H1 (cell line): ENCODE data around the gene CASP1. TPM values are rescaled to one million over a fixed set of nuclear protein-coding genes. Genes with fewer than 3 reads are reported as not detected.

Source experiments
- CTCF ChIA-PET: fragments of 300-600 bp; sonication (Branson Sonifier 250); formaldehyde crosslinking; loops from one replicate; lab custom pipeline; 2021; ENCODE audit not compliant: partially characterized antibody; lab: Charles Lee
- POLR2A ChIA-PET: fragments of 300-600 bp; sonication (Branson Sonifier 250); formaldehyde crosslinking; loops from one replicate; lab custom pipeline; 2021; ENCODE audit warnings: inconsistent platforms; ENCODE audit not compliant: partially characterized antibody; lab: Charles Lee
- DNase-seq, 2 experiments: peaks; one replicate each; pipeline versions ENCODE4 v3.0.0 to v3.0.0-alpha.2; 2010 to 2022; ENCODE audit warnings: low spot score in 2 of 2, low read depth in 1 of 2, mixed read lengths in 1 of 2
- FAIRE-seq: peaks from 2 replicates; lab custom pipeline; 2011; peaks lifted over from hg19 to GRCh38; lab: Jason Lieb, UNC
- H2AFZ ChIP-seq: 2 replicates; pipeline ENCODE4 v1.8.1; 2012; ENCODE audit warnings: low read length, inconsistent platforms
- H2AK5ac ChIP-seq: 2 replicates; pipeline ENCODE4 v1.6.1; 2013; ENCODE audit warnings: low read depth, low read length
- H2BK120ac ChIP-seq: replicated peaks from 2 replicates; pipeline ENCODE3; 2013; ENCODE audit warnings: low read depth, low read length, inconsistent platforms
- H2BK12ac ChIP-seq: 2 replicates; pipeline ENCODE4 v1.6.1; 2013; ENCODE audit warnings: low read depth, low read length
- H2BK15ac ChIP-seq: 2 replicates; pipeline ENCODE4 v1.6.1; 2013; ENCODE audit warnings: low read length
- H2BK20ac ChIP-seq: 2 replicates; pipeline ENCODE4 v1.6.1; 2013; ENCODE audit warnings: low read length
- H2BK5ac ChIP-seq: 2 replicates; pipeline ENCODE4 v1.6.1; 2013; ENCODE audit warnings: low read depth, low read length
- H3K14ac ChIP-seq: 2 replicates; pipeline ENCODE4 v1.6.1; 2013; ENCODE audit warnings: inconsistent platforms; ENCODE audit not compliant: insufficient read length
- H3K18ac ChIP-seq: 2 replicates; pipeline ENCODE4 v1.6.1; 2013; ENCODE audit warnings: low read length; ENCODE audit errors: extremely low read depth
- H3K23ac ChIP-seq: 2 replicates; pipeline ENCODE4 v1.6.1; 2013; ENCODE audit warnings: inconsistent platforms; ENCODE audit not compliant: insufficient read length
- H3K23me2 ChIP-seq: 2 replicates; pipeline ENCODE4 v1.6.1; 2013; ENCODE audit warnings: low read depth, low read length
- H3K27ac ChIP-seq: 2 replicates; pipeline ENCODE4 v1.6.1; 2011; ENCODE audit warnings: low read depth, low read length, inconsistent platforms
- H3K27me3 ChIP-seq, 4 experiments: replicated peaks in 1 of 4; 1 replicate in 1 of 4; 2 replicates in 3 of 4; pipeline versions ENCODE4 v1.6.1 to v1.8.1; 2011 to 2013; ENCODE audit warnings: low read length in 3 of 4, mild to moderate bottlenecking in 3 of 4, inconsistent platforms in 2 of 4, mixed read lengths in 2 of 4, moderate library complexity in 1 of 4; ENCODE audit not compliant: control insufficient read depth in 3 of 4, insufficient read depth in 3 of 4; ENCODE audit errors: extremely low read depth in 1 of 4
- H3K36me3 ChIP-seq, 4 experiments: 2 replicates each; pipeline versions ENCODE4 v1.6.1 to v1.8.1; 2011 to 2013; ENCODE audit warnings: mild to moderate bottlenecking in 4 of 4, low read length in 3 of 4, moderate library complexity in 2 of 4, control low read depth in 1 of 4, inconsistent platforms in 1 of 4; ENCODE audit not compliant: insufficient read depth in 4 of 4, control insufficient read depth in 2 of 4
- H3K4ac ChIP-seq: replicated peaks from 2 replicates; pipeline ENCODE3; 2013; ENCODE audit warnings: low read length, low read depth, mixed read lengths, inconsistent platforms; ENCODE audit not compliant: insufficient read length
- H3K4me1 ChIP-seq, 4 experiments: replicated peaks in 1 of 4; 1 replicate in 1 of 4; 2 replicates in 3 of 4; pipeline versions ENCODE4 v1.6.1 to v1.8.1; 2011 to 2013; ENCODE audit warnings: low read length in 3 of 4, inconsistent platforms in 2 of 4, mixed read lengths in 1 of 4; ENCODE audit not compliant: insufficient read depth in 4 of 4, control insufficient read depth in 3 of 4
- H3K4me2 ChIP-seq, 2 experiments: 2 replicates each; pipeline versions ENCODE4 v1.6.1 to v1.8.1; 2011 to 2013; ENCODE audit warnings: low read depth in 2 of 2, low read length in 2 of 2, control low read depth in 1 of 2, inconsistent platforms in 1 of 2, mild to moderate bottlenecking in 1 of 2; ENCODE audit not compliant: insufficient read depth in 1 of 2
- H3K4me3 ChIP-seq, 4 experiments: fragments of 200-600, 300-600 bp in 1 of 4; sonication (generic), shearing (Covaris generic), sonication (Bioruptor Twin) in 1 of 4; 2 replicates each; pipeline versions ENCODE4 v1.5.1 to v1.8.1; 2011 to 2016; ENCODE audit warnings: low read length in 4 of 4, low read depth in 3 of 4, control low read depth in 2 of 4, inconsistent platforms in 2 of 4, mild to moderate bottlenecking in 2 of 4, mixed read lengths in 1 of 4, moderate library complexity in 1 of 4; ENCODE audit not compliant: insufficient read depth in 2 of 4; ENCODE audit errors: extremely low read depth in 1 of 4
- H3K56ac ChIP-seq: replicated peaks from 2 replicates; pipeline ENCODE3; 2013; ENCODE audit warnings: low read depth, mild to moderate bottlenecking, mixed read lengths, low read length, inconsistent platforms; ENCODE audit not compliant: insufficient read length
- H3K79me1 ChIP-seq: 2 replicates; pipeline ENCODE4 v1.6.1; 2013; ENCODE audit warnings: low read depth, low read length, control low read depth
- H3K79me2 ChIP-seq, 2 experiments: 2 replicates each; pipeline versions ENCODE4 v1.6.1 to v1.8.1; 2012 to 2013; ENCODE audit warnings: low read length in 2 of 2, mild to moderate bottlenecking in 2 of 2, inconsistent platforms in 1 of 2; ENCODE audit not compliant: insufficient read depth in 2 of 2, control insufficient read depth in 1 of 2
- H3K9ac ChIP-seq, 4 experiments: replicated peaks in 1 of 4; 1 replicate in 1 of 4; 2 replicates in 3 of 4; pipeline versions ENCODE4 v1.6.1 to v1.8.1; 2011 to 2013; ENCODE audit warnings: low read depth in 3 of 4, low read length in 3 of 4, control low read depth in 2 of 4, mild to moderate bottlenecking in 2 of 4, moderate library complexity in 2 of 4, inconsistent platforms in 1 of 4; ENCODE audit errors: extremely low read depth in 1 of 4
- H3K9me3 ChIP-seq, 2 experiments: 2 replicates each; pipeline versions ENCODE4 v1.6.1 to v1.8.1; 2012 to 2013; ENCODE audit warnings: mild to moderate bottlenecking in 2 of 2, moderate library complexity in 2 of 2, control low read depth in 1 of 2, inconsistent platforms in 1 of 2, low read depth in 1 of 2, low read length in 1 of 2, mixed read lengths in 1 of 2; ENCODE audit not compliant: insufficient read depth in 2 of 2
- H4K20me1 ChIP-seq, 2 experiments: replicated peaks in 1 of 2; 2 replicates each; pipeline versions ENCODE3 to v1.8.1; 2011 to 2013; ENCODE audit warnings: inconsistent platforms in 2 of 2, low read length in 2 of 2, mild to moderate bottlenecking in 1 of 2; ENCODE audit not compliant: insufficient read depth in 2 of 2, control insufficient read depth in 1 of 2
- H4K5ac ChIP-seq: 2 replicates; pipeline ENCODE4 v1.6.1; 2013; ENCODE audit warnings: low read length, low read depth, mixed read lengths, inconsistent platforms; ENCODE audit not compliant: insufficient read length
- H4K8ac ChIP-seq: 2 replicates; pipeline ENCODE4 v1.8.0; 2013; ENCODE audit warnings: mild to moderate bottlenecking, moderate library complexity, low read length, inconsistent platforms; ENCODE audit not compliant: insufficient read depth; ENCODE audit errors: extremely low read depth
- H4K91ac ChIP-seq: replicated peaks from 2 replicates; pipeline ENCODE3; 2013; ENCODE audit warnings: low read length, mixed read lengths, inconsistent platforms; ENCODE audit not compliant: insufficient read length
- ATF2 ChIP-seq: IDR thresholded peaks from 2 replicates; pipeline ENCODE4 v1.6.1; 2012; ENCODE audit warnings: low read length, inconsistent platforms
- KDM4A ChIP-seq: IDR thresholded peaks from one replicate; pipeline ENCODE4 v1.7.1; 2012; ENCODE audit warnings: low read depth, mild to moderate bottlenecking, moderate library complexity, low read length, inconsistent platforms; ENCODE audit not compliant: severe bottlenecking
- RBBP5 ChIP-seq: IDR thresholded peaks from 2 replicates; pipeline ENCODE4 v1.7.1; 2012; ENCODE audit warnings: low read depth, mild to moderate bottlenecking, inconsistent platforms, low read length, moderate library complexity, borderline replicate concordance
- RXRA ChIP-seq: IDR thresholded peaks from 2 replicates; pipeline ENCODE4 v1.6.1; 2011; ENCODE audit warnings: low read depth, mild to moderate bottlenecking, low read length, moderate library complexity; ENCODE audit not compliant: insufficient read depth
- SP4 ChIP-seq: IDR thresholded peaks from 2 replicates; pipeline ENCODE4 v1.6.1; 2012; ENCODE audit warnings: low read length, inconsistent platforms
- SRF ChIP-seq: IDR thresholded peaks from 2 replicates; pipeline ENCODE4 v1.6.1; 2011; ENCODE audit warnings: mild to moderate bottlenecking, low read depth, low read length, moderate library complexity
- TAF1 ChIP-seq: IDR thresholded peaks from 2 replicates; pipeline ENCODE4 v1.6.1; 2011; ENCODE audit warnings: mild to moderate bottlenecking, low read depth, low read length
- WGBS, 2 experiments: shearing (Covaris generic) in 1 of 2; methylation state at CpG; one replicate each; pipeline versions ENCODE4 v1.1.6 to v1.1.7; 2013 to 2015; ENCODE audit warnings: low lambda C conversion rate in 2 of 2, mixed read lengths in 2 of 2, inconsistent platforms in 1 of 2, low coverage in 1 of 2, missing lambda C conversion rate in 1 of 2; ENCODE audit not compliant: insufficient replicate concordance in 2 of 2, insufficient coverage in 1 of 2, insufficient read length in 1 of 2; ENCODE audit errors: extremely low coverage in 1 of 2, missing lambda C conversion rate in 1 of 2; 5-methylcytosine and 5-hydroxymethylcytosine counted together
- polyA plus RNA-seq, 7 experiments: library from polyadenylated mRNA; depleted of rRNA in 3 of 7; stranded (reverse) in 5 of 7; unstranded in 2 of 7; fragments of >200 nt in 5 of 7; fragments of 200-250 nt in 2 of 7; gene quantifications; 1 replicate in 5 of 7; 2 replicates in 1 of 7; 4 replicates in 1 of 7; pipeline versions ENCODE4 v1.2.1 to v1.2.3, GENCODE V29; 2011 to 2013; ENCODE audit warnings: missing spikeins in 2 of 7, mixed read lengths in 2 of 7
- total RNA-seq: library from RNA; stranded (reverse); fragmentation: NEBNext Ultra II Directional; extraction: Animal tissue kit (Norgen Biotek cat#: 25700); gene quantifications from 2 replicates; pipeline ENCODE4 v1.2.1, GENCODE V29; 2021
- TF ChIP-seq, protein P1 (sequence below): IDR thresholded peaks from 2 replicates; pipeline ENCODE4 v1.6.1; 2012; ENCODE audit warnings: inconsistent platforms

Gene CASP1
- total and polyA plus RNA-seq, 2 of the 8 experiments (the other 6 are each of a cell fraction or from before 2014, with no cell fraction given), result not detected

DNA sequence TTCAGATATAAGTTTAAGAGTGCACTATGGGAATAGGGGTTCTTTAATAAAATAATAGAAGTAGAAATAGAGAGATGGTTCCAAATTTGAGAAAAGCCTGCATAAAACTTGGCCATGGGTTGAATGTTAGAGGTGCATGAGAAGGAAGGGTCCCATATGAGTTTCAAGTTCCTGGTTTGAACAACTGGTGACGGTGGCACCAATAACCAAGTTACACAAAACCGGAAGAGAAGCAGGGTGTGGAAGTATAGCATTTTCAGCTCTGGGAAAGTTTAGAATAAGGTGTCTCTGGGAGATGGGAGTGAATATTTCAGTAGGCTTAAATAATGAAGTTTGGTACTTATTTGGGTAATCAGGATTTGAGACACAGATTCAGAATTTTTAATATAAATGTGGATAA, 2.4 kb downstream of the CASP1 start:
- Histone ChIP-seq H3K9me3 (no peaks in the 10 kb centered on the region), H4K91ac (no peak overlapping the region), H2BK15ac (no peak overlapping the region), H3K27ac (no peak overlapping the region), H3K36me3 (no peaks in the 10 kb centered on the region), H4K20me1 (no peaks in the 10 kb centered on the region), H3K18ac (no peak overlapping the region), H3K79me1 (no peaks in the 10 kb centered on the region), H2BK12ac (no peak overlapping the region), H2BK5ac (no peak overlapping the region), H4K5ac (no peak overlapping the region), H3K14ac (no peak overlapping the region), H2BK120ac (no peak overlapping the region), H2AK5ac (no peak overlapping the region), H2BK20ac (no peak overlapping the region), H3K79me2 (no peaks in the 10 kb centered on the region), H2AFZ (no peak overlapping the region), H3K9ac (no peak overlapping the region), H4K8ac (no peak overlapping the region), H3K4me1 (no peaks in the 10 kb centered on the region), H3K56ac (no peak overlapping the region), H3K4ac (no peak overlapping the region), H3K23me2 (no peaks in the 10 kb centered on the region), H3K27me3 (no peaks in the 10 kb centered on the region), H3K4me3 (no peak overlapping the region), H3K4me2 (no peak overlapping the region), H3K23ac (no peak overlapping the region)
- TF ChIP-seq TAF1, result no peak
- TF ChIP-seq RXRA, result no peak
- no peak for TF ChIP-seq SP4
- TF ChIP-seq RBBP5, result no peak
- TF ChIP-seq SRF, result no peak
- no peak for TF ChIP-seq ATF2
- TF ChIP-seq, protein P1, sequence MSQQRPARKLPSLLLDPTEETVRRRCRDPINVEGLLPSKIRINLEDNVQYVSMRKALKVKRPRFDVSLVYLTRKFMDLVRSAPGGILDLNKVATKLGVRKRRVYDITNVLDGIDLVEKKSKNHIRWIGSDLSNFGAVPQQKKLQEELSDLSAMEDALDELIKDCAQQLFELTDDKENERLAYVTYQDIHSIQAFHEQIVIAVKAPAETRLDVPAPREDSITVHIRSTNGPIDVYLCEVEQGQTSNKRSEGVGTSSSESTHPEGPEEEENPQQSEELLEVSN, result no peak
- no peak for TF ChIP-seq KDM4A
- 97% methylated on average over 2 of the region's 2 CpGs; no CpG with 5 or more reads in 1 of the 2 experiments for WGBS, 2 experiments
- DNase-seq (no peak), FAIRE-seq (no peak)
- POLR2A ChIA-PET, result no interaction called here
- CTCF ChIA-PET, result interaction anchor here (0.6 kb wide), 1 partner anchor 696 kb away, joined by 3 read pairs; no protein-coding TSS in a partner anchor
